CD4-positive, alpha-beta T cell treated with Interleukin-15 for 1 hour (primary cell): Measurements from ENCODE around the gene CCDC160.
"Not testable (repeated sequence)": the region's sequence is repeated elsewhere in the genome, so short reads cannot be mapped to it uniquely, and the experiment has no call there.

Experiments used
- DNase-seq: peaks from one replicate; pipeline ENCODE4 v3.0.0-alpha.2; 2020

Gene CCDC160

GRCh38 chrX:134236626-134237614, at the start of gene CCDC160:
Gene CCDC160 (plus strand): TSS chrX:134237182. CDS start chrX:134244801, 7,619 bp downstream.
- no peak for DNase-seq

- DNase-seq, result no peak
Measured at GRCh38 chrX:134191281-134191680, 45.7 kb upstream of the CCDC160 start.

- no peak for DNase-seq
Measured at GRCh38 chrX:134194915-134195314, 42.1 kb upstream of the CCDC160 start.

- no peak for DNase-seq
Measured at GRCh38 chrX:134202561-134202960, 34.4 kb upstream of the CCDC160 start.

GRCh38 chrX:134206221-134206620, 30.8 kb upstream of the CCDC160 start:
- no peak for DNase-seq

- no peak for DNase-seq
Measured at GRCh38 chrX:134210465-134210864, 26.5 kb upstream of the CCDC160 start.

GRCh38 chrX:134235236-134235635, 1.7 kb upstream of the CCDC160 start:
- DNase-seq, result no peak

- DNase-seq, result not testable (repeated sequence)
Measured at GRCh38 chrX:134238144-134238543, 1.2 kb downstream of the CCDC160 start.

- DNase-seq, result no peak
Measured at GRCh38 chrX:134239016-134239415, 2.0 kb downstream of the CCDC160 start.

- DNase-seq, result no peak
Measured at GRCh38 chrX:134240209-134240608, 3.2 kb downstream of the CCDC160 start.

- no peak for DNase-seq
Measured at GRCh38 chrX:134241960-134242619, 5.1 kb downstream of the CCDC160 start.

- DNase-seq, result no peak
Measured at GRCh38 chrX:134244043-134244442, 7.1 kb downstream of the CCDC160 start.

- DNase-seq, result no peak
Measured at GRCh38 chrX:134246282-134246681, 9.3 kb downstream of the CCDC160 start.

GRCh38 chrX:134247492-134247891, 10.5 kb downstream of the CCDC160 start:
- no peak for DNase-seq

GRCh38 chrX:134249241-134249640, 12.3 kb downstream of the CCDC160 start:
- DNase-seq, result no peak

- DNase-seq, result no peak
Measured at GRCh38 chrX:134251241-134251640, 14.3 kb downstream of the CCDC160 start.

- DNase-seq, result no peak
Measured at GRCh38 chrX:134254511-134254910, 17.5 kb downstream of the CCDC160 start.

- DNase-seq, result no peak
Measured at GRCh38 chrX:134255555-134255954, 18.6 kb downstream of the CCDC160 start.

- no peak for DNase-seq
Measured at GRCh38 chrX:134256684-134257083, 19.7 kb downstream of the CCDC160 start.

- no peak for DNase-seq
Measured at GRCh38 chrX:134258202-134258601, 21.2 kb downstream of the CCDC160 start.

- DNase-seq, result not testable (repeated sequence)
Measured at GRCh38 chrX:134285934-134286333, 49.0 kb downstream of the CCDC160 start.

- DNase-seq, result no peak
Measured at GRCh38 chrX:134287346-134287745, 50.4 kb downstream of the CCDC160 start.

GRCh38 chrX:134294548-134294947, 57.6 kb downstream of the CCDC160 start:
- DNase-seq, result no peak
